GM18907 (cell line): ENCODE results near the gene SNRPB.

ENCODE experiments used
- ATAC-seq: cut with Tn5 transposase; IDR thresholded peaks from one replicate; pipeline ENCODE4 v1.9.1; 2021; ENCODE audit warnings: mild to moderate bottlenecking, moderate library complexity; ENCODE audit not compliant: unreplicated experiment

The SNRPB gene

GRCh38 chr20:2475850-2476741 is 5.5 kb upstream of the SNRPB start:
- no peak for ATAC-seq

- ATAC-seq, result no peak
Observed at GRCh38 chr20:2473516-2473915, 2.9 kb upstream of the SNRPB start.

DNA sequence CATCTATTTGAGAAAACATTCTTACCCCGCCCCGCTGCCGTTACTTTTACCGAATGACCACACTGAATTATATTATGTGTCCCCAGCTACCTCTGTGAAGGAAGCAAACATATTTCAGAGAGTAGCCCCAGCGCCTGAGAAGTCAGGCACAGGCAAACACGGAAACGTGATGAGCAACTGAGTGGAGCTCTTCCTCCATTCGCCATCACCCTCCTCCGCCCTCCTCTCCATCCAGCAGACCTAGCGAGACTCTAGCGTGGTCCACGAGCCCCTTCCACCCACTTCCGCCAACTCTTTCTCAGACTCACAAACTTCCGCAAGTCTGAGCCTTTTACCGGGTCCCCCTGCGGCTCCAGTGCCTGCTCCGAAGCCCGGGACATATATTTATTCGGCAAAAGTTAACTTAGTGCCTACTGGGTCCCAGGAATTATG is 582 bp downstream of the SNRPB start:
- peak; percentile 36 for ATAC-seq

DNA sequence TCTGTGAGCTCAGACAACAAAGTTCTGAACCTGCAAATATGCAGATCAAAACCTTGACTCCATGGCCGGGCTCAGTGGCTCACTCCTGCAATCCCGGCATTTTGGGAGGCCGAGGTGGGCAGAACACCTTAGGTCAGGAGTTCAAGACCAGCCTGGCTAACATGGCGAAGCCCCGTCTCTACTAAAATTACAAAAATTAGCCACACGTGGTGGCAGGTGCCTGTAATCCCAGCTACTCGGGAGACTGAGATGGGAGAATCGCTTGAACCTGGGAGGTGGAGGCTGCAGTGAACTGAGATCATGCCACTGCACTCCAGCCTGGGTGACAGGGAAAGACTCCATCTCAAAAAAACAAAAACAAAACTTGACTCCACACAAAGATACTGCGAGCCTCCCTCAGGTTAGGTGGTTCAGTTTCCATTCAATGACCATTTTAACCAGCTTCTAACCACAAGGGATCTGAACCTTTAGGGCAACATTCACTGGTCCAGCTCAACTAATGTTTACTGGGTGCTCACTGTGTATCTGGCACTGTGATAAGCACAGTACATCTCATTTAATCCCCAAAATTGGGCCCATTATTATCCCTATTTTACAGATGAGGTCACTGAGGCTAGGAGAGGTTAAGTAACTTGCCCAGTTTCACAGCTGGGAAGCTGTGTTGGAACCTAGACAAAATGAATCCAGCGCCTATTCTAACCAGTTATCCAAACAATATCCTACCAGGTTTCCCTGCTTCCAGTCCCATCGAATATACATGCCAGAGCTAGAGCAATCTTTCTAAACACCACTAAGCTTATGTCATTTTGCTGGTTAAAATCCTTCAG is 1.8 kb downstream of the SNRPB start:
- no peak for ATAC-seq

DNA sequence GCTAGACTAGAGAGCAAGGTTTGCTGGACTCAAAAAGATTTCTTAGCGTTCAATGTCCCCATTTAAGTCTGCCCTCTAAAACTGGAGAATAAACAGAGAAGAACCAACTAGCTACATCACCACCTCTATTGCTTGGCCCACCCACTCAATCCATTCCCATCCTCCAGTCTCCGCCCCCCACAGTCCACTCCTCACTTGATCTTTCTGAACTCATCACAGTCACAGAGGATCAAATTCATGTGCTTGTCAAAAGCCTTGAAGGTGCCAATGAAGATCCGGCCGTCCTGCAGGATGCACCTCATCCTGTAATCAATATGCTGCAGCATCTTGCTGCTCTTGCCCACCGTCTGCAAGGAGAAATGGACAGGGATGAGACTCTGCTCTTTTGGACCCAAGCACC is 3.2 kb downstream of the SNRPB start:
- no peak for ATAC-seq

DNA sequence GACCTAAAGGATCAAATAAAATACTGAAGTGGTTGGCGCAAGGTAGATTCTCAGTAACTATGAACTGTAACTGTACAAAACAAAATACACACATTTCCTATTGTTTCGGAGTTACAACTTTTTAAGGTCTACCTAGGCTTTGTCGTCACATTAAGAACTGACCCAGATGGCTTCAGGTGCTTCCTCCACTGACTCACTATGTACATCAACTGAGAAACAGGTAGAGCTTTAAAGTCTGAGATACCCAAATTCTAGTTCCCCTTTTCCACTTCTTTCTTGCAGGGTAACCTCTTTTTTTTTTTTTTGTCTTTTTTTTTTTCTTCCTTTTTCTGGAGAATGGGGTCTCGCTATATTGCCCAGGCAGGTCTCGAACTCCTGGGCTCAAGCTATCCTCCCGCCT is 5.5 kb downstream of the SNRPB start:
- ATAC-seq, result no peak

DNA sequence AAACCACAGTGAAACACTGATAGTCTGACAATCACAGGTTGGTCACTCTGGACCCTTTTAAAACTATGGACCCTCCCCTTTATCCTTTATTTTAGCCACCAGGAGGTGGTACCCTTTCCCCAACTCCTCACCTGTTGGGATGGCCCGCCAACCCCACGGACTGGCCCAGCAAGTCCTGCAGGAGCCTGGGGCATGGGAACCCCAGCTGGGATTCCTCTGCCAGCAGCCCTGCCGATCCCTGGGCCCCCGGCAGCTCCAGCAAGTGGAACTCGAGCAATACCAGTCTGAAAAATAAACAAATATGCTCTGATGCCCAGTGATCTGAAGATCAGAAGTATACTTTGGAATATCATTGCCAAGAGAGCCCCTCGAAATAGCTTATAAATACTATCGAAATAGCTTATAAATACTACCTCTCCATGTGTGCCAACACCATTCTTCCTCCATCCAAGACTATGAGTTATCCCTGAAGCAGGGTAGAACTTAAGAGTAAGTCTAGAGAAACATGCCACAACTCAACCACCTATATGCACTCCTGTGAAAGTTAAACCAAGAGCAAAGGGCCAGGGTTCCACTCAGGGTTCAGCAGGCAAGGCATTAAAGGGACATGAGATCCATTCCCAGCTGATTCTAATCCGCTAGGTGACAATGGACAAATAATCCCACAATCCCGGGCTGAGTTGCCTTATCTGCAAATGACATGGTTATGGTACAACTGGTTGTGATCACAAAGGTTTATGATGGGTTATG is 6.8 kb downstream of the SNRPB start:
- ATAC-seq, result no peak

GRCh38 chr20:2462484-2462883 is 8.1 kb downstream of the SNRPB start:
- ATAC-seq, result no peak

- ATAC-seq, result no peak
Observed at GRCh38 chr20:2460752-2461424, 9.7 kb downstream of the SNRPB start.

DNA sequence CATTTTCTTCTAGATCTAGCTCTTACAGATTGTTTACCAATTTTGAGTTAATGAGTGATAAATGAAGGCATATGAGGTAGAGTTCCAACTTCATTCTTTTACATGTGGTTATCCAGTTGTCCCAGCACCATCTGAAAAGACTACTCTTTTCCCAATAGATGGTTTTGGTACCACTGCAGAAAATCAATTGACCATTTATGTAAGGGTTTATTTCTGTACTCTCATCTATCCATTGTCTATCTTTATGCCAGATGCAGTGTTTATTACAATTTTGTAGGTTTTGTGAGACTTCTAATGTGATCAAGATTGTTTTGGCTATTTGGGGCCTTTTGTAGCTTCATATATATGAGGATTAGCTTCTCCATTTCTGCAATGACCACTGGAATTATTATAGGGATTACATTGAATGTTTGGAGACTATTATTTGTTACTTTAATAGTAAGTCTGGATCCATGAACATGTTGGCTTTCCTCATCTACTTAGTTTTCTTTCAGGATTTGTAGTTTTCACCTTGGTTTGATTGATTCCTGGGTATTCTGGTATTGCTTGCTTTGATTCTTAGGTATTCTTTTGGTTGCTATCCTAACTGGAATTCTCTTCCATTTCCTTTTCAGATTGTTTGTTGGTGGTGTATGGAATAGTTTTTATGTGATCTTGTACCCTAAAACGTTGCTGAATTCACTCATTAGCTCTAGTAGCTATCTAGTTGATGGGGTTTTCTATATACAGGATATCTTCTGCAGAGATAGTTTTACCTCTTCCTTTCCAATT is 10.4 kb downstream of the SNRPB start:
- no peak for ATAC-seq

GRCh38 chr20:2458919-2459499 is 11.6 kb downstream of the SNRPB start:
- ATAC-seq, result no peak

GRCh38 chr20:2455771-2456497 is 14.7 kb downstream of the SNRPB start:
- ATAC-seq, result no peak

GRCh38 chr20:2453792-2454191 is 16.8 kb downstream of the SNRPB start:
- ATAC-seq, result no peak

DNA sequence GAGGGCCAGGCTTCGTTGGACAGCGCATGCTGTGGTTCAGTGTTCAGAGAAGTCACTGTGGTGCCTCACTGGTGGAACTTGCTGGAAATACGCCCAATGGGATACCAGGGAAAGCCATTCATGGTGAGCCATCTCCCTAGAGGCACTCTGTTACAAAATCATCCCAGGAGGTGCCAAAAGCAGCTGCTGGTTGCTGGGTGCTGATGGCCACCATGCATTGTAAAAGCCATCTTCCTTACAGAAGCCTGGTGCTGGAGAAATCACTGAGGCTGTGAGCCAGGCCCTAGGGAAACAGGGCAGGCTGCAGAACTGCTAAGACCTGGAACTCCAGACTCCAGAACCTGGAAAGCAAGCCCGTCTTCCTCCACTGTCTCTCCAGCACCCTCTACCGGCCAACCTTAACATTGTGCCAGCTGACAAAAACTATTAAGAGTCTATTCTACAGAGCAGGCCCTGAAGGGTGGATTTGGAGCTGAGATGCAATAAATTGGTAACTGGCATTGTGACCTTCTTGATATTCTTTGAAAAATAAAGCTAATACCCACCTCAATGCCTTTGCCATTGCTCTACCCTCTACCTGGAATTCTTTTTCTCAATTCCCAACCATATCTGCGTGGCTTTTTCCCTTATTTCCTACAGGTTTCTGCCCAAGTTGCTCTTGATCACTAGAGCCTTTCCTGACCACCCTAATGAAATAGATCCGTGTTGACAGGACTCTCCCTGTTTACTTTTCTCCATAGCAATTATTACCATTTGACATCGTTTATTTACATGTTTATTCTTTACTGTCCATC is 18.5 kb downstream of the SNRPB start:
- ATAC-seq, result no peak

- ATAC-seq, result no peak
Observed at GRCh38 chr20:2451422-2451821, 19.2 kb downstream of the SNRPB start.

- ATAC-seq, result no peak
Observed at GRCh38 chr20:2449386-2449785, 21.2 kb downstream of the SNRPB start.

DNA sequence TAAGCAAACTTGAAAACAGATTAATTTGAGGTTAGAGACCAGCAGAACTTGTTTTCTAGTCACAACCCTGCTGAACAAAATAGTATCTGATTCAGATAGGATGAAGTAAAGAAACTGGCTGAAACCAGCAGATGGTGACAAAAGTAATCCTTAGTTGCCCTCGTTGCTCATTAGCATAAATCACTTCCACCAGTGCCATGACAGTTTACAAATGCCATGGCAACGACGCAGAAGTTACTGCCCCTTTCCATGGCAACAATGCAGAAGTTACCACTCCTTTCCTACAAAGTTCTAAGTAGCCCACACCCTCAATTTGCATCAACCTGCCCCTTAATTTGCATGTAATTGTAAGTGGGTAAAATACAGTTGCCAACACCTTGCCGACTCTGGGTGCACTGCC is 23.7 kb downstream of the SNRPB start:
- no peak for ATAC-seq

DNA sequence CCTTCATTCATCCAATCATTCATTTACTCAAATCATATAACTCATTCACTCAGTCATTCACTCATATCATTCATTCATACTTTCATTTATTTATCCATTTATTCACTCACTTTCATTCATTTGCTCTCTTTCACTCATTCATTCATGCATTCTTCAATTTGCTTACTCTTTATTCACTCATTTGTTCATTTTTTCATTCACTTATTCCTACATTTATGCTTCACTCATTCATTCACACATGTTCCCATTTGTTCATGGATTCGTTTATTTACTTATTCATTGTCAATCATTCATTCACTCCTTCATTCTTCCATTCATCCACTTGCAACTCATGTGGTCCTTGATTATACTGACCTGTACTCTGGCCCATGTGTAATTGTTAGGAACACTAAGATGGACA is 39.4 kb downstream of the SNRPB start:
- ATAC-seq, result no peak
